Left ventricle myocardium superior (tissue), 1 donor: Measurements from ENCODE around the gene B4GALT5. TPM values are rescaled to one million over a fixed set of nuclear protein-coding genes. Genes with fewer than 3 reads are reported as not detected.
"Not testable (repeated sequence)": the region's sequence is repeated elsewhere in the genome, so short reads cannot be mapped to it uniquely, and the experiment has no call there.

ENCODE experiments used
- ATAC-seq: fragments of 200-7000 bp; cut with Tn5 transposase; one replicate; pipeline ENCODE4 v1.9.1; 2020; ENCODE audit warnings: mild to moderate bottlenecking, moderate library complexity
- DNase-seq: peaks from one replicate; pipeline ENCODE4 v3.0.0-alpha.2; 2020
- intact Hi-C: fragments of 100-400 bp; cut with micrococcal nuclease; formaldehyde crosslinking; loops from one replicate; pipeline ENCODE4 v1.11.0; 2022
- long read RNA-seq: library from polyadenylated mRNA; unstranded; transcript quantifications from one replicate; pipeline ENCODE4 v2.0.0, GENCODE V29; 2021
- total RNA-seq: library from RNA; stranded (reverse); fragmentation: NEBNext Ultra II Directional; extraction: Animal tissue kit (Norgen Biotek cat#: 25700); gene quantifications from one replicate; pipeline ENCODE4 v1.2.1, GENCODE V29; 2021
- donor health status: DM: no; HTN: yes; CAD: no; lungs with severe emphysema.

Gene B4GALT5, protein sequence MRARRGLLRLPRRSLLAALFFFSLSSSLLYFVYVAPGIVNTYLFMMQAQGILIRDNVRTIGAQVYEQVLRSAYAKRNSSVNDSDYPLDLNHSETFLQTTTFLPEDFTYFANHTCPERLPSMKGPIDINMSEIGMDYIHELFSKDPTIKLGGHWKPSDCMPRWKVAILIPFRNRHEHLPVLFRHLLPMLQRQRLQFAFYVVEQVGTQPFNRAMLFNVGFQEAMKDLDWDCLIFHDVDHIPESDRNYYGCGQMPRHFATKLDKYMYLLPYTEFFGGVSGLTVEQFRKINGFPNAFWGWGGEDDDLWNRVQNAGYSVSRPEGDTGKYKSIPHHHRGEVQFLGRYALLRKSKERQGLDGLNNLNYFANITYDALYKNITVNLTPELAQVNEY
- total RNA-seq, result 37.2 TPM
- long read RNA-seq, full-length matches to known transcripts, result 3 of 20 reads
- long read RNA-seq, partial matches to known transcripts, result 0 of 20 reads
- long read RNA-seq, other reads (novel, unspliced or antisense), result 17 of 20 reads

DNA sequence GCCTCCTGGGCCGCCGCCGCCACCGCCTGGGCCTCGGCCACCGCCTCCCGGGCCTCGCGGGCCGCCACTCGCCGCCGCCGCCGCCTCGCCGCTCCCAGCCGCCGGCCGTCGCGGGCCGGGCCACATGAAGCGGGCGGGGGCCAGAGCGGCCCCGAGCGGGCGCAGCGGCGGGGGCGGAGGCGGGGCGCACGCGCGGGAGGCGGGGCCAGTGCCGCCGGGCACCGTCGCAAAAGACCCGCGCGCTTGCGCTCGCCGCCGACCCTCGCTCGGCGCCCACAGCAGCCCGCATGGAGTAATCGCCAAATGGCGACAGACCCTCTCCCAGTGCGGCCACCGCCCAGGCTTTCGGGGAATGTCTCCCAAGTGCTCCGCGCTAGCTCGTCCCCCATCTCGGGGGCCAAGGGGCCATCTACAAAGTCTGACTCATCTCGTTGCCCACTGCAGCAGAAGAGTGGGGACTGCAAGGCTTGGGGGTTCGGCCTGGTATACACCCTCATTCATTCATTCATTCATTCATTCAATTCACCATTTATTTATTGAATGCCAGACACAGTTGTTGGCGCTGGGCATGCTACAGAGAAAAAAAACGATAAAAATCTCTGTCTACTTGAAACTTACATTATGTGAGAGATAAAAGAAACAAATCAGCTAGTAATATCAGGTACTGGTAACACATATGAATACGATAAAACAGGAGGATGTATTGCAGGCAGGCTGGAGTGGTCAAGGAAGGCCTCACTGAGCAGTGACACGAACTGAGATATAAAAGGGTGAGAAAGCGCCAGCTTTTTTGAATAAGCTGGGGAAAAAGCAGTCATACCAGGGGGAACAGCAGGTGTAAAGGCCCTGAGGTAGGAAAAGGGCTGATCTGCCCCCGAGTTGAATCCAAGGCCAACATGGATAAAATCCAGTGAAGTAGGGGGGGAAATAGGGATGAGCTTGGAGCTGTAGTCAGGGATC, at the start of gene B4GALT5:
TSS of gene B4GALT5 (minus strand) at position 126 of the 960 bp plus-strand sequence. CDS start 188 bp downstream, outside the sequence.
- DNase-seq (peak; percentile 82), ATAC-seq (peak; percentile 91)
- intact Hi-C loops, result loop anchor here (10.0 kb wide), 1 partner anchor 101 kb away; the partner anchor contains the start of gene SLC9A8

DNA sequence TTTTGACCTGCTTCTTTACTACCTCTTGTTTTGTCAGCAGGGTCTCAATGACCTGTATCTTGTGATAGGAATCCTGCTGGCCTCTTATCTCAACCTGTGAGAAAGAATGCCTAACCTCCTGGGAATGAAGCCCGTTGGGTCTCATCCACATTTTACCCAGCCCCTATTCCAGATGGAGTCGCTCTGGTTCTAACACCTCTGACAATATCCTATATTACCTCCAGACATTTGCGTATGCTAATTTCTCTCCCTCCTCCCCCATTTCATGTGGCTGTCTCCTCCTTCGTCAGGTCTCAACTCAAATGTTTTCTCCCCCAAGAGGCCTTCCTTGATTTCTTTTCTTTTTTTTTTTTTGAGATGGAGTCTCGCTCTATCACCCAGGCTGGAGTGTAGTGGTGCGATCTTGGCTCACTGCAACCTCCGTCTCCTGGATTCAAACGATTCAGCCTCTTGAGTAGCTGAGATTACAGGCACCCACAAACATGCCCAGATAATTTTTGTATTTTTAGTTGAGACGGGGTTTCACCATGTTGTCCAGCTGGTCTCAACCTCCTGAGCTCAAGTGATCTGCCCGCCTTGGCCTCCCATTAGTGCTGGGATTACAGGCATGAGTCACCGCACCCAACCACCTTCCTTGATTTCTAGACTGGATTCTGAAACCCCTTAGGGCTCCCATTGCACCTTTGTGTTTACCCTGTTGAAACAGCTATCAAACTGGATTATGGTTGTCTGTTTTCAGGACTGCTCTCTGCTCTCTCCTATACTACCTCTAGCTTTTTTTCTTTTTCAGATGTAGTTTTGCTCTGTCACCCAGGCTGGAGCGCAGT, 49.5 kb upstream of the B4GALT5 start:
- ATAC-seq (no peak), DNase-seq (no peak)
- intact Hi-C loops, result no loop called here

DNA sequence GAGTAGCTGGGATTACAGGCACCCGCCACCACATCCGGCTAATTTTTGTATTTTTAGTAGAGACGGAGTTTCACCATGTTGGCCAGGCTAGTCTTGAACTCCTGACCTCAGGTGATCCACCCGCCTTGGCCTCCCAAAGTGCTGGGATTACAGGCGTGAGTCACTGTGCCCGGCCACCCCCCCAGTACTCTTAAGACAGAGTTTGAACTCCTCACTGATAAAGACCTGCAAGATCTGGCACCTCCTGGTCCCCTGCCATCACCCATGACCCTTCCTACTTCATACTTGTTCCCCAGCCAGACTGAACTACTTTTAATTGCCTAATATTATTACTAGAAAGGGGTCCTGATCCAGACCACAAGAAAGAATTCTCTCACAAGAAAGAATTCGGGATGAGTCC, 48.2 kb upstream of the B4GALT5 start:
- intact Hi-C loops, ATAC-seq, DNase-seq: not testable (repeated sequence)

DNA sequence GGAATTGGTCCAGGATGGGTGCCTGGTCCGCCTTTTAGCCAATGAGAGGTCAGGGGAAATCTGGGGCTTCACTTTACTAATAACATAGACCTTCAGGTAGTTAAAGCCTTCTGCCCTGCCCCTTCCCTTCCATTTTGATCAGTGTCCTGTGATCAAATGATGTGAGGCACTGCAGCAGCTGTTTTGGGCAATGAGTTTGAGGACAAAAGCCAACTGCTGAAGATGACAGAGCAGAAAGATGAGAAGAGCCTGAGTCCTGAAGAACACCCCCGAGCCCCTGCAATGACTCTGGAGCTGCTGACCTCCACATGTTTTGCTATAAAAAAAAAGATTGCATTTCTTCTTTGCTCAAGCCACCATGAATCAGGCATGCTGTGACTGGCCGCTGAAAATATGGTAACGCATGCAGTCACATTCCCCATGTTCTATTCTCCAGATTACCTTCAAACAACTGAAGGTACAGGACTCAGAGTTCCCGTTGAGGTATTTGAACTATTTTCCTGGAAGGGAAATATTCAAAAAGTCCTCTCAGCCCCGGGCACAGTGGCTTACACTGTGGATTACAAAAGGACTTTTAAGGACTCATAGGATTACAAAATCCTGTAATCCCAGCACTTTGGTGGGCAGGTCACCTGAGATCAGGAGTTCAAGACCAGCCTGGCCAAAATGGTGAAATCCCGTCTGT, 45.7 kb upstream of the B4GALT5 start:
- ATAC-seq, result no peak
- DNase-seq, result no peak
- intact Hi-C loops, result no loop called here

DNA sequence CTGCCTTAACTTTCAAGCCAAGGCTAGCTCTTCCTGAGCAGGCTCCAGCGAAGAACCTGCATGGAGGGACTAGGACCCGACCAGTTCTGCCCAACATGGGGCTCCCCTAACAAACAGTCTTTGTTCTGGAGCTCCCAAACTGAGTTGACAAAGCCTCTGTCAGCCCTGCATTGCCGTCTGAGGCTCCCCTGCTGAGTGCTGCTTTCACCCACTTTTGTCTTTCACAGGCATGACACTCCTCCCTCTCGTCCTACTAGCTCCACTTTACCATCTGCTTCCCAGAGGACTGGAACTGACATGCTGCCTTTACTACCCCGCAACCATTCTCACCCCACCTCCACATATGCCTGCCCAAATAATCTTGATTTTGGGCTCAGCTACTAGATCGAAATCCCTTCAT, 45.1 kb upstream of the B4GALT5 start:
- no peak for DNase-seq
- intact Hi-C loops, result no loop called here
- ATAC-seq, result no peak

DNA sequence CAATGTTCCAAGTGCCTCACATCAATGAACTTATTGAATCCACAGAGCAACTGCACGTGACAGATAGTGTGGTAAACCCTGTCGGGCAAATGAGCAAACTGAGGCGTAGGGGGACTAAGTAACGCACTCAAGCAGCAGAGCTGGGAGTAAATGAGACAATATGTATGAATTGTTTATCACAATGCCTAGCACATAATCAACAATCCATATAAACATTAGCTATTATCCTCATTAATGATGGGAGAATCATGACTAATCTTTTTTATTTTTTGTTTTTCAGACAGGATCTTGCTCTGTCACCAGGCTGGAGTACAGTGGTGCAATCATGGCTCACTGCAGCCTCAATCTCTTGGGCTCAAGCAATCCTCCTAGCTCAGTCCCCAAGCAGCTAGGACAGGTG, 43.9 kb upstream of the B4GALT5 start:
- DNase-seq (no peak), ATAC-seq (no peak)
- intact Hi-C loops, result no loop called here

DNA sequence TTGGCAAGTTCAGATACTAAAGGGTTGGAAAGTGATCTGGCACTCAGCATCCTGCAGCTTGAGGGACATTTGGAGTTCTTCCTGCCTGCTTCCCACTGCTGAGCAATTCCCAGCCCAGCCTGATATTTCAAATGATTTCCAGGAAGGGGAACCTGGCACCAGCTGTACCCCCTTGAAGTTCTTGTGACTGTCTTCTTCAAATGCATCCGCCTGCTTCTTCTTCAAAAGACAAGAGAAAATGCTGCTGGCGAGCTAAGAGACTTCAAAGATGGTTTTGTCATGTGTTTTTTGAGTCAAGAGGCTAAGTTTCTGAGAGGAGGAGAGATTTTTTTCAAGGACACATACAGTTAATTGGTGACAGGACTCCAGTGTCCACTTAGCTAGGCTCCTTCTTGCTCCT, 42.6 kb upstream of the B4GALT5 start:
- no peak for DNase-seq
- intact Hi-C loops, result no loop called here
- no peak for ATAC-seq

DNA sequence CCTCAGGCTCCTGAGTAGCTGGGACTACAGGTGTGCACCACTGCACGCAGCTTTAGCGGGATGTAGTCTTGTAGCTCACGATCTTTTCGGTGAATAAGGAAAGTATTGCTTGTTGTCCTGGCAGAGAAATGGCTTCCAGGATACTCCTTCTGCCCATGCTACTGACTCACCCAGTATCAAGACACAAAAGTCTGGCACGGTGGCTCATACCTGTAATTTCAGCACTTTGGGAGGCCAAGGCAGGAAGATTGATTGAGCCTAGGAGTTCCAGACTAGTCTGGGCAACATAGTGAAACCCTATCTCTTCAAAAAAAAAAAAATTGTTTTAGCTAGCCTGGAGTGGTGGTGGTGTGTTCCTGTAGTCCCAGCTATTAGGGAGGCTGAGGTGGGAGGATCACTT, 40.9 kb upstream of the B4GALT5 start:
- DNase-seq (no peak), ATAC-seq (no peak)
- intact Hi-C loops, result no loop called here

DNA sequence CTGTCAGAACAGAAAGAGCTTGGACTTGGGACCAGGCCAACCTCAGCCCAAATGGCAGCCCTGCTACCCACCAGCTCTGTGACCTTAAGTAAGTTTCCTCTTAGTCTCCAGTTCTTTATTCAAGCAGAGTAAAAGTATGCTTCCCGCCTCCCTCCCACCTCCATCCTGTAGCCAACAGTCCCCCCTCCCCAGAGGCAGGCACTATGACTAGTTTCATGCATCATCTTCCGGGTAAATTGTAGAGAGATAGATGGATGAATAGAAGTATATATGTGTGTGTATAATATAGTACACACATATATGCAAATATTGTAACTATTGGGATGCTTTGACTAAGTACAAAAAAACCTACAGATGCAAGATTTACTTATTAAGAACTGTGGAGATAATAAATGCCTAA, 39.5 kb upstream of the B4GALT5 start:
- no peak for ATAC-seq
- no peak for DNase-seq
- intact Hi-C loops, result no loop called here

DNA sequence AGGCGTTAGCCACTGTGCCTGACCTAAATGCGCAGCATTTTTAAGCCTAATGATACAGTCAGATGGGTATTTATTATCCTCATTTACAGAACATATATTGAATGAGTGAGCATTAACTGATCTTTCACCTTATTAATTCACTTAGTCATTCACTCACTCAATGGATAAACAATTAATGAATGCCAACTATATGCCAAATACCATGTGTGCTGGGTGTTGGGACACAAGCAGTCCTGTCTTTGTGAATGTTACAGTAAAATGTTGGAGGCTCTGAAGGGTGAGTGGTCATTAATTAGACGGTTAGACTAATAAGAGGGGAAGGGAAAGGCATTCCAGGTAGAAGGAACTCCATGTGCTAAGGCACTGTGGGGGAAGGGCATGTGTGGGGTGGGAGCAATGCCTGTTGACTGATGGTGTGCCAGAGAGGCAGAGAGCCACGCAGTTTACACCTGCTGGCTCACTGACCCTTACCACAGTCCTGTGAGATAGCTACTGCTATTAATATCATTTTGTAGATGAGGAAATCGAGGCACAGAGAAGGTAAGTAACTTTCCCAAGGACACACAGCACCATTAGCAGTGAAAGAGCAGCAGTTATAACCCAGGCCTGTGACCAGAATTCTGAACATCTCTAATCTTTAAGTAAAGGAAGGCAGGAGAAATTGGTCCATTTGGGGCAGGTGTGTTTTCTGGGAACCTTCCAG, 38.7 kb upstream of the B4GALT5 start:
- intact Hi-C loops, result no loop called here
- ATAC-seq (no peak), DNase-seq (no peak)

DNA sequence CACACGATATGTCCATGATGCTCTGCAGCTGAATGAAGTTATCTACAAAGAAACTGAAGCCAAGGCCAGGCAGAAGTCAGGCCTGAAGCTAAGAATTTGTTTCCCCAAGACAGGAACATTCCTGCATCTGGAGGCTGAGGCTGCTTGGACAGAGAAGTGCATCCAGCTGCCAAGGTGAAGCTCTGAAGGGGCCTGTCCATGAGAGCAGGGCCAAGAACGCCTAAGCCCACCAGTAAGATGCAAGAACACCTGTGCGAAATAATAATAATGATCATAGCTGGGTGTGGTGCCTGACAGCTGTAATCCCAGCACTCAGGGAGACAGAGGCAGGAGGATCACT, 37.7 kb upstream of the B4GALT5 start:
- no peak for ATAC-seq
- no peak for DNase-seq
- intact Hi-C loops, result no loop called here

DNA sequence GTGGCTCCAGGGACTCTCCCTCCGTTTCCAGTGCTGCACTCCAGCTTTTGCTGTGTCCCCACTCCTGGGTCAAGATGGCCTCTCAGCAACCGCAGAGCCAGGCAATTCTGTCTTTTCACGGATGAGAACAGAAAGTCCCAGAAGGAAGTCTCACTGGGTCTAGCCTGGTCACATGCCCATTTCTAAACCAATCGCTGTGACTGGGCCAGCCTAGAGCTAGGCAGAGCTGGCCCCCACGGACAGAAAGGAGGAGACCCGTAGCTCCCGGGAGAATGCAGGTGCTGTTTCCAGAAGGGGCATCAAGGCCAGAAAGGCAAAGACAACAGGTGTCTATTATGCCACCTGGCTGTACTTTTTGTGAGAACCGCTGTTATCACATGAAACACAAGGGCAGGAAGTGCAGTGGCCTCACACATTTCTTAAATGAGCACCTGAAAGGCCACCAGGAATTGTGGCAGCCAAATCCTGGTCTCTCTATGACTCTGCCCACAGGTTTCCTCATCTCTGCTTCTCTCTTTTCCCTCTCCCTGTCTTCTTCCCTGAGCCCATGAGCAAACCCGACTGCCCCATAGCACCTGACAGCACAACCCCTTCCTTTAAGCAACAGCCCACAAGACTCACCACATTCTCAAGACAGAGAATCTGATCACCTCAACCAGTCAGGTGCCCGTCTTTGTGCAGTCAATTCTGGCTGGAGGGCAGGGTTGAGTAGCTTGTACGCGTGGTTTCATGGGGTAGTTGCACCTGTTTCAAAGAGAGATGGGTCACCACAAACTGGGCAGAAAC, 37.1 kb upstream of the B4GALT5 start:
- intact Hi-C loops, result no loop called here
- ATAC-seq (peak; percentile 6), DNase-seq (peak; percentile 39)

DNA sequence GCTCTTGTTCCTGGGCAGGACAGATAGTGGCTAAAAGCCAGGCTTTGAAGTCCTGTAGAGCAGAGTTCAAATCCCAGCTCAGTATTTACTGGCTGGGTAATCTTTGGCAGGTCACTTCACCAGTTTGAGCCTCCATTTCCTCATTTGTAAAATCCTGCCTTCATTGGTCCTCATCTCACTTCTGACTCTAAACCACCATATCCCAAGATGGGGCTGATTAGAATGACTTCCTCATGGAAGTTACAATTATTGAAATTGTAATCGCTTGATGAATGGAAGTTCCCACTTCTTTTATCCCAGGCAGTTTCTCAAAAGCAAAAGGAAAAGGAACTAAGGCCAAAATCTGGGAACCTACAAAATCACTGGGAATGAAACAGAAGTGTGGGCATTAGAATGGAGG, 35.9 kb upstream of the B4GALT5 start:
- intact Hi-C loops, result no loop called here
- no peak for DNase-seq
- ATAC-seq, result no peak

DNA sequence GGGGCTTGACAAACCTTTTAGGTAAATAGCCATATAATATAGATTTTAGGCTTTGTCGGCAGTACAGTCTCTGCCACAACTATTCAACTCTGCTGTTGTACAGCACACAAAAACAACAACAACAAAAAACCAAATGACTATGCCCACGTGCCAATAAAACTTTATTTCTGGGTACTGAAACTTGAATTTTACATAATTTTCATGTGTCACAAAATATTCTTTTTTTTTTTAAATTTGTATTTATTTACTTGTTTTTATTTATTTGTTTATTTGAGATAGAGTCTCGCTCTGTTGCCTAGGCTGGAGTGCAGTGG, 34.8 kb upstream of the B4GALT5 start:
- intact Hi-C loops, result no loop called here
- DNase-seq (no peak), ATAC-seq (no peak)

DNA sequence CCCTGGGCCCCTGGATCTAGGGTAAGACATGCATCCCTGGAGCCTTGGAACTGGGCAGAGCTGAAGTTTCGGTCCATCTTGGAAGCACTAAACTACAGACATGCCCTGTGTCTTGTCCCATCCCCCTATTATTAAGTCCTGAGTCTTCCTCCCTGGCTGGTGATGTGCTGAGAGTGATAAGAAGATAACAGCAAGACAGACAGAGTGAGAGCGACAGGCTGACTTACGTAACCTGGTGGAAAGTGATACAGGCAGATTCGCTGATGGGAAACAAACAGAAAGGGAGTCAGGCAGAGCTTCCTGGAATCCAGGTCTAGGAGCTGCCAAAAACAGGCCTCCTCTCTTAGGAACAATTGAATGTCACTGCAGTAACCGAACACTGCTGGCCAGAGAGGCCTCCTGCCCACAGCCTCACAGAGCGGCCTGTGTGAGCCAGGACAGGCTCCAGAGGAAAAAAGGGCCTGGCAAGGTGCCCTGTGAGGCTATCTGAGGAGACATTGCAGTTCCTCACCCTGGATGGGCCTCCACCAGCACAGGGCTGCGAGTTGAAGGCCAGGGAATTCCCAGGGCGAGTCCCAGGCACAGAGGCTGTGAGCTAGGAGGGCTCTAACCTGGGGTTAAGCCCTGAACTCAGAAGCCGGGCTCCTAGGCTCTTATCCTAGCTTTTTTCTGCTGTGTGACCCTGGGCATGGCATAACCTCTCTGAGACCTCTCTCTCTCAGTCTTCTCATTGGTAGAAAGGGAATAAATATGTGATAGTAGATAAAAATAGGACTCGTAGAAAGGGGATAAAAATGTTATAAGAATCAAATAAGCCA, 34.2 kb upstream of the B4GALT5 start:
- intact Hi-C loops, result no loop called here
- DNase-seq (peak; percentile 94), ATAC-seq (peak; percentile 98)

DNA sequence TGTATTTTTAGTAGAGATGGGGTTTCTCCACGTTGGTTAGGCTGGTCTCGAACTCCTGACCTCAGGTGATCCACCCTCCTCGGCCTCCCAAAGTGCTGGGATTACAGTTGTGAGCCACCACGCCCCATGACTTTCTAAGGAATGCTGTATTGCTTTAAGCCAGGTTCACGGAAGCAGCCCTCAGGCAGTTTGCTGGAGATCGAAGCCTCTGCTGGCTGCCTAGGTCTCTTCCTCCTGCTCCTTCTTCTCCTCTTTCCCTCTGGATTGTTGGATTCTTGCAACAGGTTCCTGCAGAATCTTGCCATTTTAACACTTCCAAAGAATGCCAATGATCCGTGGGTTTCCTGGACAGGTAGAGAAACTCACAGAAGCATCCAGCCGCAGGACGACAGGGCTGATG, 29.3 kb upstream of the B4GALT5 start:
- intact Hi-C loops, result no loop called here
- DNase-seq, result no peak
- no peak for ATAC-seq

DNA sequence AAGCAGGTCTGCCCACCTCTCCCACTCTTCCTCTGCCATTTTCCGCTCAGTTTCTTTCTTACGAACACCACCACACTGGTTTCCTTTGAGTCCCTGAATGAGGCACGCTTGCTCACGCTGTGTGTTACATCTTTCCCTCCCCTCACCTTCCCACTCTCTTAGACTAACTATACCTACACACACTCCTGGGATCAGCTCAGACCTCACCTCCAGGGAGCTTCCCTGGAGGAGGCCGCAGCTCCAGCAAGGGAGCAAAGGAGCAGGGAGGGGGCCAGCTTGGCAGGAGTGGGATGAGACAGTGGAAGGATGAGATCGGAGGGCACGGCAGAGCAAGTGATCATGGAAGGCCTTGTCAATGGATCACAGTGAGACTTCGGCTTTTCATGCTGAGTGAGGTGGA, 28.3 kb upstream of the B4GALT5 start:
- intact Hi-C loops, result no loop called here
- ATAC-seq (no peak), DNase-seq (no peak)
